IMR-90 (cell line): ENCODE data around the gene STAT3. TPM values are rescaled to one million over a fixed set of nuclear protein-coding genes. Genes with fewer than 3 reads are reported as not detected.

Source experiments
- ATAC-seq: fragments of 200-7000 bp; cut with Tn5 transposase; 2 replicates; pipeline ENCODE4 v1.9.1; 2020; ENCODE audit warnings: low read depth, mild to moderate bottlenecking, moderate library complexity
- BruUV-seq: library from RNA; stranded (reverse); fragments of 400-500 nt; replicated peaks from 2 replicates; lab custom pipeline; 2021; lab: Mats Ljungman, UMichigan
- CTCF ChIA-PET: fragments of 300-600 bp; formaldehyde crosslinking; extraction: SDS; loops from one replicate; lab custom pipeline; 2021; ENCODE audit warnings: antibody characterized with exemption; lab: Yijun Ruan, JAX
- POLR2A ChIA-PET: fragments of 300-600 bp; sonication (Branson Sonifier 250); formaldehyde crosslinking; loops from one replicate; lab custom pipeline; 2022; ENCODE audit warnings: antibody characterized with exemption; ENCODE audit not compliant: unreplicated experiment; lab: Charles Lee
- DNase-seq: peaks from one replicate; pipeline ENCODE4 v3.0.0; 2013
- H2AFZ ChIP-seq: replicated peaks from 2 replicates; pipeline ENCODE3; 2013; ENCODE audit warnings: low read length, mild to moderate bottlenecking; ENCODE audit not compliant: poor library complexity
- H2AK5ac ChIP-seq: 2 replicates; pipeline ENCODE4 v1.6.1; 2013; ENCODE audit warnings: low read depth, low read length, inconsistent platforms
- H2AK9ac ChIP-seq: replicated peaks from 2 replicates; pipeline ENCODE3; 2013; ENCODE audit warnings: mild to moderate bottlenecking, low read depth, low read length, moderate library complexity; ENCODE audit not compliant: poor library complexity
- H2BK120ac ChIP-seq: 2 replicates; pipeline ENCODE4 v1.6.1; 2013; ENCODE audit warnings: low read depth, low read length, inconsistent platforms
- H2BK15ac ChIP-seq: 3 replicates; pipeline ENCODE4 v1.6.1; 2013; ENCODE audit warnings: low read depth, low read length, inconsistent platforms
- H2BK20ac ChIP-seq: 2 replicates; pipeline ENCODE4 v1.6.1; 2013; ENCODE audit warnings: low read depth, mild to moderate bottlenecking, inconsistent platforms, low read length, moderate library complexity
- H2BK5ac ChIP-seq: 2 replicates; pipeline ENCODE4 v1.6.1; 2013; ENCODE audit warnings: mild to moderate bottlenecking, low read depth, low read length, inconsistent platforms; ENCODE audit not compliant: poor library complexity, severe bottlenecking
- H3K14ac ChIP-seq: replicated peaks from 2 replicates; pipeline ENCODE4 v1.6.1; 2013; ENCODE audit warnings: low read depth, low read length, inconsistent platforms
- H3K18ac ChIP-seq: 2 replicates; pipeline ENCODE4 v1.6.1; 2013; ENCODE audit warnings: low read depth, low read length, control low read depth
- H3K23ac ChIP-seq: 2 replicates; pipeline ENCODE4 v1.6.1; 2013; ENCODE audit warnings: low read depth, low read length, inconsistent platforms
- H3K27ac ChIP-seq: 2 replicates; pipeline ENCODE4 v1.5.1; 2013; ENCODE audit warnings: mild to moderate bottlenecking, control low read depth, low read length; ENCODE audit not compliant: insufficient read depth
- H3K27me3 ChIP-seq: 2 replicates; pipeline ENCODE4 v1.6.1; 2013; ENCODE audit warnings: low read length; ENCODE audit not compliant: control insufficient read depth, insufficient read depth
- H3K36me3 ChIP-seq: 2 replicates; pipeline ENCODE4 v1.6.1; 2013; ENCODE audit warnings: low read length, mixed read lengths; ENCODE audit not compliant: control insufficient read depth, insufficient read depth
- H3K4ac ChIP-seq: 2 replicates; pipeline ENCODE4 v1.6.1; 2013; ENCODE audit warnings: low read depth, low read length, inconsistent platforms
- H3K4me1 ChIP-seq: 2 replicates; pipeline ENCODE4 v1.6.1; 2013; ENCODE audit warnings: low read length, mixed read lengths; ENCODE audit not compliant: control insufficient read depth, insufficient read depth
- H3K4me2 ChIP-seq: 2 replicates; pipeline ENCODE4 v1.6.1; 2013; ENCODE audit warnings: low read depth, mild to moderate bottlenecking, control low read depth, low read length, moderate library complexity
- H3K4me3 ChIP-seq: 2 replicates; pipeline ENCODE4 v1.5.1; 2013; ENCODE audit warnings: low read depth, mild to moderate bottlenecking, control low read depth, low read length, moderate library complexity; ENCODE audit not compliant: insufficient read depth
- H3K56ac ChIP-seq: 2 replicates; pipeline ENCODE4 v1.6.1; 2013; ENCODE audit warnings: low read length, inconsistent platforms; ENCODE audit not compliant: insufficient read depth; ENCODE audit errors: extremely low read depth
- H3K79me1 ChIP-seq, 2 experiments: 2 replicates each; pipeline ENCODE4 v1.6.1; 2013; ENCODE audit warnings: low read length in 2 of 2, inconsistent platforms in 1 of 2, low read depth in 1 of 2
- H3K9ac ChIP-seq: 2 replicates; pipeline ENCODE4 v1.6.1; 2013; ENCODE audit warnings: low read depth, low read length, control low read depth
- H3K9me1 ChIP-seq: 2 replicates; pipeline ENCODE4 v1.6.1; 2013; ENCODE audit warnings: low read length, inconsistent platforms; ENCODE audit not compliant: insufficient read depth
- H3K9me3 ChIP-seq: 2 replicates; pipeline ENCODE4 v1.6.1; 2013; ENCODE audit warnings: low read length; ENCODE audit not compliant: control insufficient read depth, insufficient read depth
- H4K20me1 ChIP-seq: 2 replicates; pipeline ENCODE4 v1.6.1; 2013; ENCODE audit warnings: low read length, inconsistent platforms; ENCODE audit not compliant: insufficient read depth
- H4K5ac ChIP-seq: 2 replicates; pipeline ENCODE4 v1.6.1; 2013; ENCODE audit warnings: mild to moderate bottlenecking, low read depth, low read length, control low read depth
- H4K8ac ChIP-seq, 2 experiments: 2 replicates each; pipeline ENCODE4 v1.6.1; 2013; ENCODE audit warnings: low read depth in 2 of 2, low read length in 2 of 2, control low read depth in 1 of 2, inconsistent platforms in 1 of 2
- H4K91ac ChIP-seq: 2 replicates; pipeline ENCODE4 v1.6.1; 2013; ENCODE audit warnings: low read depth, low read length, inconsistent platforms; ENCODE audit not compliant: insufficient read depth
- CEBPB ChIP-seq: IDR thresholded peaks from 2 replicates; pipeline ENCODE4 v1.6.1; 2012; ENCODE audit warnings: low read depth, low read length, improper control_type of control experiment
- MAZ ChIP-seq: IDR thresholded peaks from 2 replicates; pipeline ENCODE4 v1.6.1; 2012; ENCODE audit warnings: low read depth, mild to moderate bottlenecking, low read length, improper control_type of control experiment, moderate library complexity, borderline replicate concordance
- NFE2L2 ChIP-seq: fragments of 150-350 bp; IDR thresholded peaks from 2 replicates; pipeline ENCODE4 v1.6.1; 2016; ENCODE audit warnings: low read depth, mild to moderate bottlenecking, low read length
- POLR2A ChIP-seq: IDR thresholded peaks from 2 replicates; pipeline ENCODE4 v1.6.1; 2012; ENCODE audit warnings: mild to moderate bottlenecking, low read depth, low read length
- RAD21 ChIP-seq: IDR thresholded peaks from 2 replicates; pipeline ENCODE4 v1.6.1; 2012; ENCODE audit warnings: low read length, improper control_type of control experiment
- RCOR1 ChIP-seq: IDR thresholded peaks from 2 replicates; pipeline ENCODE4 v1.6.1; 2012; ENCODE audit warnings: mild to moderate bottlenecking, low read length, improper control_type of control experiment; ENCODE audit not compliant: insufficient replicate concordance
- RFX5 ChIP-seq: IDR thresholded peaks from 2 replicates; pipeline ENCODE4 v1.8.0; 2012; ENCODE audit warnings: low read depth, mild to moderate bottlenecking, low read length, moderate library complexity
- SMC3 ChIP-seq: fragments of 150-350 bp; IDR thresholded peaks from 2 replicates; pipeline ENCODE4 v1.6.1; 2016; ENCODE audit warnings: low read depth, mild to moderate bottlenecking, antibody characterized with exemption, low read length, moderate library complexity
- WGBS, 2 experiments: methylation state at CpG; one replicate each; pipeline versions ENCODE4 v1.1.5 to v1.1.7; 2013; ENCODE audit warnings: missing lambda C conversion rate in 2 of 2; ENCODE audit not compliant: insufficient read length in 1 of 2; ENCODE audit errors: extremely low coverage in 2 of 2; 5-methylcytosine and 5-hydroxymethylcytosine counted together
- dilution Hi-C: fragments of 300-500 bp; cut with HindIII; formaldehyde crosslinking; loops from one replicate; pipeline ENCODE4 v1.14.3; 2018; ENCODE audit warnings: low sequenced_read_pairs; ENCODE audit not compliant: unreplicated experiment
- in situ Hi-C: fragments of 300-500 bp; cut with MboI; formaldehyde crosslinking; loops from 3 replicates; pipeline ENCODE4 v1.14.3; 2019; ENCODE audit warnings: low sequenced_read_pairs, inconsistent platforms, mixed read lengths
- intact Hi-C: fragments of 100-400 bp; cut with micrococcal nuclease; formaldehyde crosslinking; loops from 2 replicates; pipeline ENCODE4 v1.10.0; 2022
- polyA plus RNA-seq, 3 experiments: library from polyadenylated mRNA; depleted of rRNA; stranded (reverse); fragments of >200 nt; gene quantifications; 2 replicates each; pipeline ENCODE4 v1.2.3, GENCODE V29; 2012; ENCODE audit warnings: low replicate concordance in 1 of 3
- total RNA-seq: library from RNA; depleted of rRNA; stranded (reverse); fragments of >200 nt; gene quantifications from 2 replicates; pipeline ENCODE4 v1.2.3, GENCODE V29; 2012
- TF ChIP-seq, protein P1 (sequence below): fragments of 150-350 bp; IDR thresholded peaks from 2 replicates; pipeline ENCODE4 v1.6.1; 2017; ENCODE audit warnings: mild to moderate bottlenecking, antibody characterized with exemption, low read length, low read depth
- TF ChIP-seq, protein P2 (sequence below): conservative IDR thresholded peaks from 2 replicates; pipeline ENCODE4 v1.5.1; 2012; ENCODE audit warnings: mild to moderate bottlenecking, low read depth, low read length, improper control_type of control experiment
- TF ChIP-seq, protein P3 (sequence below): fragments of 150-350 bp; IDR thresholded peaks from 2 replicates; pipeline ENCODE4 v1.6.1; 2016; ENCODE audit warnings: low read depth, mild to moderate bottlenecking, low read length, moderate library complexity, borderline replicate concordance

Gene STAT3
- total and polyA plus RNA-seq, 2 of the 4 experiments (the other 2 are of a cell fraction) = 47.2 to 66.3 TPM

DNA sequence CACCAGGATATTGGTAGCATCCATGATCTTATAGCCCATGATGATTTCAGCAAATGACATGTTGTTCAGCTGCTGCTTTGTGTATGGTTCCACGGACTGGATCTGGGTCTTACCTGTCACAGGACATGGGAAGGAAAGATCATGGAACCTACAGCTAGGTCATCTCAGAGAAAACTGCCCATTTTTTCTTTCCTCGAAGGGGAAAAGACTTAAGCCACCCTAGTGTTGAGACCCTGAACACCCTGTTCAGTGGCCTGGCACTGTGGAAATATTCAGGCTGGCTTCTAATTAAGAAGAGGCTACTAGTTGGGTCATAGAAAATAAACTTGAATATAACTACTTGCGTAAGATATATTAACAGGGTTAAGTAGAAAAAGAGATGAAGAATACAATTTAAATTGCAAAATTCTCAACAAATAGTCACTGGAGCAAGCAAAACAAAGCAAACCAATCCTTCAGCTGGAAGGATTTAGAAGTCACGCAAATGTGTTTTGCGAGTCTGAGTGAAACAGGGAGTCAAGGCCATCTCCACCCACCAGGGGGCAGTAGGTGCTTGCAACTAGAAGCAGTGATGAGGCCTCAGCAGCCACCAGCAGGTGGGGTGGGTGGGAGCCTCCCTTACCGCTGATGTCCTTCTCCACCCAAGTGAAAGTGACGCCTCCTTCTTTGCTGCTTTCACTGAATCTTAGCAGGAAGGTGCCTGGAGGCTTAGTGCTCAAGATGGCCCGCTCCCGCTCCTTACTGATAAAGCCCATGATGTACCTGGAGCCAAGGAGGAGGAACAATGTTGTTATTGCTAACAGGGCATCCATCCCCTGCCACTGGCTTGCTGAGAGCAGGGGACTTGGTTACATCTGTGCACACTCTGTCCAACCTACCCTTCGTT is 65.6 kb downstream of the STAT3 start:
- Histone ChIP-seq H2AK9ac (peak overlapping the region; percentile 21), H4K8ac (peak overlapping the region in 1 of 2 experiments; percentile 44; a peak in 1 of 4 replicates), H3K36me3 (peaks cover 59% of the 10 kb centered on the region), H3K27me3 (no peaks in the 10 kb centered on the region), H3K56ac (no peak overlapping the region; the same call in 1 of the 2 replicates), H2BK5ac (peak overlapping the region; percentile 87), H2AFZ (peak overlapping the region; percentile 4), H3K9me1 (peaks cover 29% of the 10 kb centered on the region), H4K5ac (peak overlapping the region; percentile 12; the same call in 1 of the 2 replicates), H3K4me1 (peaks cover 13% of the 10 kb centered on the region), H3K23ac (peak overlapping the region; percentile 25; the same call in 1 of the 2 replicates), H3K4ac (peak overlapping the region; percentile 62), H3K14ac (peak overlapping the region; percentile 35), H3K79me1 (peaks cover 28 to 73% of the 10 kb centered on the region in 2 experiments; a peak in 3 of 4 replicates), H4K91ac (peak overlapping the region; percentile 55), H3K18ac (peak overlapping the region; percentile 66), H3K9me3 (no peaks in the 10 kb centered on the region), H2AK5ac (peak overlapping the region; percentile 78), H2BK15ac (peak overlapping the region; percentile 25; the same call in 1 of the 3 replicates), H4K20me1 (peaks cover 18% of the 10 kb centered on the region; the same call in 1 of the 2 replicates), H2BK20ac (peak overlapping the region; percentile 12; the same call in 1 of the 2 replicates), H3K27ac (peak overlapping the region; percentile 73; the same call in 1 of the 2 replicates), H3K9ac (0 out of 2 replicates have a peak overlapping the region, but pooled peaks have one; percentile 1), H3K4me2 (peak overlapping the region; percentile 21), H3K4me3 (no peak overlapping the region), H2BK120ac (peak overlapping the region; percentile 8)
- no TSS peak for BruUV-seq
- dilution Hi-C loops = no loop called here
- WGBS, 2 experiments = no CpG with 5 or more reads among the region's 10 CpGs
- ChIA-PET POLR2A (no interaction called here), CTCF (interaction anchor here (0.6 to 1.4 kb wide), 9 partner anchors 20 to 208 kb away, joined by 3 to 4 read pairs (median 3); no protein-coding TSS in a partner anchor)
- in situ Hi-C loops = loop anchor here (5.0 kb wide), 2 partner anchors 80 to 200 kb away; no protein-coding TSS in a partner anchor
- ATAC-seq = peak; percentile 87
- DNase-seq = peak; percentile 94
- intact Hi-C loops = loop anchor here (1.0 to 5.0 kb wide), 7 partner anchors 65 to 245 kb away; partner anchors contain the start of genes CAVIN1 and MLX
- TF ChIP-seq RAD21 (peak; percentile 99), RFX5 (no peak), SMC3 (peak; percentile 99), RCOR1 (no peak), POLR2A (peak; percentile 71), CEBPB (peak; percentile 55; the same call in 1 of the 2 replicates), MAZ (peak; percentile 74; the same call in 1 of the 2 replicates), NFE2L2 (no peak)
- TF ChIP-seq, protein P1, sequence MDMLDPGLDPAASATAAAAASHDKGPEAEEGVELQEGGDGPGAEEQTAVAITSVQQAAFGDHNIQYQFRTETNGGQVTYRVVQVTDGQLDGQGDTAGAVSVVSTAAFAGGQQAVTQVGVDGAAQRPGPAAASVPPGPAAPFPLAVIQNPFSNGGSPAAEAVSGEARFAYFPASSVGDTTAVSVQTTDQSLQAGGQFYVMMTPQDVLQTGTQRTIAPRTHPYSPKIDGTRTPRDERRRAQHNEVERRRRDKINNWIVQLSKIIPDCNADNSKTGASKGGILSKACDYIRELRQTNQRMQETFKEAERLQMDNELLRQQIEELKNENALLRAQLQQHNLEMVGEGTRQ = no peak
- TF ChIP-seq, protein P2, sequence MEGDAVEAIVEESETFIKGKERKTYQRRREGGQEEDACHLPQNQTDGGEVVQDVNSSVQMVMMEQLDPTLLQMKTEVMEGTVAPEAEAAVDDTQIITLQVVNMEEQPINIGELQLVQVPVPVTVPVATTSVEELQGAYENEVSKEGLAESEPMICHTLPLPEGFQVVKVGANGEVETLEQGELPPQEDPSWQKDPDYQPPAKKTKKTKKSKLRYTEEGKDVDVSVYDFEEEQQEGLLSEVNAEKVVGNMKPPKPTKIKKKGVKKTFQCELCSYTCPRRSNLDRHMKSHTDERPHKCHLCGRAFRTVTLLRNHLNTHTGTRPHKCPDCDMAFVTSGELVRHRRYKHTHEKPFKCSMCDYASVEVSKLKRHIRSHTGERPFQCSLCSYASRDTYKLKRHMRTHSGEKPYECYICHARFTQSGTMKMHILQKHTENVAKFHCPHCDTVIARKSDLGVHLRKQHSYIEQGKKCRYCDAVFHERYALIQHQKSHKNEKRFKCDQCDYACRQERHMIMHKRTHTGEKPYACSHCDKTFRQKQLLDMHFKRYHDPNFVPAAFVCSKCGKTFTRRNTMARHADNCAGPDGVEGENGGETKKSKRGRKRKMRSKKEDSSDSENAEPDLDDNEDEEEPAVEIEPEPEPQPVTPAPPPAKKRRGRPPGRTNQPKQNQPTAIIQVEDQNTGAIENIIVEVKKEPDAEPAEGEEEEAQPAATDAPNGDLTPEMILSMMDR = peak; percentile 100
- TF ChIP-seq, protein P3, sequence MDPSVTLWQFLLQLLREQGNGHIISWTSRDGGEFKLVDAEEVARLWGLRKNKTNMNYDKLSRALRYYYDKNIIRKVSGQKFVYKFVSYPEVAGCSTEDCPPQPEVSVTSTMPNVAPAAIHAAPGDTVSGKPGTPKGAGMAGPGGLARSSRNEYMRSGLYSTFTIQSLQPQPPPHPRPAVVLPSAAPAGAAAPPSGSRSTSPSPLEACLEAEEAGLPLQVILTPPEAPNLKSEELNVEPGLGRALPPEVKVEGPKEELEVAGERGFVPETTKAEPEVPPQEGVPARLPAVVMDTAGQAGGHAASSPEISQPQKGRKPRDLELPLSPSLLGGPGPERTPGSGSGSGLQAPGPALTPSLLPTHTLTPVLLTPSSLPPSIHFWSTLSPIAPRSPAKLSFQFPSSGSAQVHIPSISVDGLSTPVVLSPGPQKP = no peak
